Ishikawa (cell line): Measurements from ENCODE around the gene RRP7A.
A peak's percentile ranks its signal among the peaks of the same experiment; 100 is the strongest.

ENCODE experiments used
- CEBPB ChIP-seq: IDR thresholded peaks from 2 replicates; pipeline ENCODE4 v1.6.1; 2012
- CREB1 ChIP-seq: IDR thresholded peaks from 2 replicates; pipeline ENCODE4 v1.6.1; 2012; ENCODE audit warnings: low read depth
- EGR1 ChIP-seq: IDR thresholded peaks from 2 replicates; pipeline ENCODE4 v1.6.1; 2012
- EP300 ChIP-seq: IDR thresholded peaks from 2 replicates; pipeline ENCODE4 v1.6.1; 2012; ENCODE audit warnings: borderline replicate concordance
- FOXM1 ChIP-seq: IDR thresholded peaks from 2 replicates; pipeline ENCODE4 v1.6.1; 2012; ENCODE audit warnings: low read depth, borderline replicate concordance
- NFIC ChIP-seq: IDR thresholded peaks from 2 replicates; pipeline ENCODE4 v1.6.1; 2012
- RAD21 ChIP-seq: IDR thresholded peaks from 2 replicates; pipeline ENCODE4 v1.6.1; 2012; ENCODE audit warnings: low read depth
- TAF1 ChIP-seq: IDR thresholded peaks from 2 replicates; pipeline ENCODE4 v1.6.1; 2012; ENCODE audit warnings: low read depth, mild to moderate bottlenecking
- TCF12 ChIP-seq: IDR thresholded peaks from 2 replicates; pipeline ENCODE4 v1.6.1; 2012; ENCODE audit warnings: low read depth
- TEAD4 ChIP-seq: IDR thresholded peaks from 2 replicates; pipeline ENCODE4 v1.6.1; 2012
- YY1 ChIP-seq: IDR thresholded peaks from 2 replicates; pipeline ENCODE4 v1.6.1; 2012; ENCODE audit warnings: low read depth
- ZBTB7A ChIP-seq: IDR thresholded peaks from 2 replicates; pipeline ENCODE4 v1.6.1; 2012; ENCODE audit warnings: low read depth
- TF ChIP-seq, protein P1 (sequence below): IDR thresholded peaks from 2 replicates; pipeline ENCODE4 v1.6.1; 2012; ENCODE audit warnings: low read depth, mild to moderate bottlenecking
- TF ChIP-seq, protein P2 (sequence below): IDR thresholded peaks from 2 replicates; pipeline ENCODE4 v1.6.1; 2012
- TF ChIP-seq, protein P3 (sequence below): IDR thresholded peaks from 2 replicates; pipeline ENCODE4 v1.6.1; 2012

Gene RRP7A

DNA sequence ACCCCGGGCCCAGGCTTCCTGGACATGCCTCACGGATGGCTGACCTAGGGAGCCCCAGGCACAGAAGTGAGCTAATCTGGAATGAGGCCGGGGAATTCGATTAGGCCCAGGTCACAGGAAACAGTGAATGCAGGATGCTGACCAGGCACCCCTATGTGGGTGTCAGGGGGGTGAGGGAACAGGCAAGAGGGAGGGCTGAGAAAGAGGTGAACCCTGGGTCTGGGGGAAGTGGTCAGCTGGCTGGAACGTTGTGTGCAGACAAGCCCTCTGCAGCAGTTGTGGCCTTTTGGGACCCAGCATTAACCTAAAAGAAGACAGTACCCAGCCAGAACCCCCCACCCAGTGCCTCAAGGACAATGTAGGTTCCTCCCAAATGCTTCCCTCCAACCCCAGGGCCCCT lies 42.3 kb upstream of the RRP7A start:
- TF ChIP-seq TCF12 (no peak), TAF1 (no peak), ZBTB7A (no peak), RAD21 (no peak), CREB1 (no peak), EGR1 (no peak), NFIC (no peak), TEAD4 (no peak), EP300 (no peak), CEBPB (no peak), YY1 (no peak), FOXM1 (no peak)
- TF ChIP-seq, protein P1, sequence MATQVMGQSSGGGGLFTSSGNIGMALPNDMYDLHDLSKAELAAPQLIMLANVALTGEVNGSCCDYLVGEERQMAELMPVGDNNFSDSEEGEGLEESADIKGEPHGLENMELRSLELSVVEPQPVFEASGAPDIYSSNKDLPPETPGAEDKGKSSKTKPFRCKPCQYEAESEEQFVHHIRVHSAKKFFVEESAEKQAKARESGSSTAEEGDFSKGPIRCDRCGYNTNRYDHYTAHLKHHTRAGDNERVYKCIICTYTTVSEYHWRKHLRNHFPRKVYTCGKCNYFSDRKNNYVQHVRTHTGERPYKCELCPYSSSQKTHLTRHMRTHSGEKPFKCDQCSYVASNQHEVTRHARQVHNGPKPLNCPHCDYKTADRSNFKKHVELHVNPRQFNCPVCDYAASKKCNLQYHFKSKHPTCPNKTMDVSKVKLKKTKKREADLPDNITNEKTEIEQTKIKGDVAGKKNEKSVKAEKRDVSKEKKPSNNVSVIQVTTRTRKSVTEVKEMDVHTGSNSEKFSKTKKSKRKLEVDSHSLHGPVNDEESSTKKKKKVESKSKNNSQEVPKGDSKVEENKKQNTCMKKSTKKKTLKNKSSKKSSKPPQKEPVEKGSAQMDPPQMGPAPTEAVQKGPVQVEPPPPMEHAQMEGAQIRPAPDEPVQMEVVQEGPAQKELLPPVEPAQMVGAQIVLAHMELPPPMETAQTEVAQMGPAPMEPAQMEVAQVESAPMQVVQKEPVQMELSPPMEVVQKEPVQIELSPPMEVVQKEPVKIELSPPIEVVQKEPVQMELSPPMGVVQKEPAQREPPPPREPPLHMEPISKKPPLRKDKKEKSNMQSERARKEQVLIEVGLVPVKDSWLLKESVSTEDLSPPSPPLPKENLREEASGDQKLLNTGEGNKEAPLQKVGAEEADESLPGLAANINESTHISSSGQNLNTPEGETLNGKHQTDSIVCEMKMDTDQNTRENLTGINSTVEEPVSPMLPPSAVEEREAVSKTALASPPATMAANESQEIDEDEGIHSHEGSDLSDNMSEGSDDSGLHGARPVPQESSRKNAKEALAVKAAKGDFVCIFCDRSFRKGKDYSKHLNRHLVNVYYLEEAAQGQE, result no peak
- TF ChIP-seq, protein P2, sequence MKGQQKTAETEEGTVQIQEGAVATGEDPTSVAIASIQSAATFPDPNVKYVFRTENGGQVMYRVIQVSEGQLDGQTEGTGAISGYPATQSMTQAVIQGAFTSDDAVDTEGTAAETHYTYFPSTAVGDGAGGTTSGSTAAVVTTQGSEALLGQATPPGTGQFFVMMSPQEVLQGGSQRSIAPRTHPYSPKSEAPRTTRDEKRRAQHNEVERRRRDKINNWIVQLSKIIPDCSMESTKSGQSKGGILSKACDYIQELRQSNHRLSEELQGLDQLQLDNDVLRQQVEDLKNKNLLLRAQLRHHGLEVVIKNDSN, result no peak
- TF ChIP-seq, protein P3, sequence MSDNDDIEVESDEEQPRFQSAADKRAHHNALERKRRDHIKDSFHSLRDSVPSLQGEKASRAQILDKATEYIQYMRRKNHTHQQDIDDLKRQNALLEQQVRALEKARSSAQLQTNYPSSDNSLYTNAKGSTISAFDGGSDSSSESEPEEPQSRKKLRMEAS, result no peak

DNA sequence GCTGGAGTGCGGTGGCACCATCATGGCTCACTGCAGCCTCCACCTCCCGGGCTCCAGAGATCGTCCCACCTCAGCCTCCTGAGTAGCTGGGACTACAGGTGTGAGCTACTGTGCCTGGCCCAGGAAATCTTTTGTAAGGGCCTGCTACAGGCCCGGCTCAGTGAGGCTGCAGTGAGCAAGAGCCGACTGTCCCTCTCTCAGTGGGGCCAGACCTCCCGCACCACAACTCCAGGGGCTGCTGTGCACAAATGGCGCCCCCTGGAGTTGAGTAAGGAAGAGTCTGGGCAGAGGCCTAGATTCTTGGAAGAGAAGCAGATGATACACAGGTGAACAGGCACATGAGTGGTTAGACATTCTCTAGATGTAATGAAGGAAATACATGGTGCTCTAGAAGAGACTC lies 41.2 kb upstream of the RRP7A start:
- TF ChIP-seq CREB1 (no peak), RAD21 (peak; percentile 57)

DNA sequence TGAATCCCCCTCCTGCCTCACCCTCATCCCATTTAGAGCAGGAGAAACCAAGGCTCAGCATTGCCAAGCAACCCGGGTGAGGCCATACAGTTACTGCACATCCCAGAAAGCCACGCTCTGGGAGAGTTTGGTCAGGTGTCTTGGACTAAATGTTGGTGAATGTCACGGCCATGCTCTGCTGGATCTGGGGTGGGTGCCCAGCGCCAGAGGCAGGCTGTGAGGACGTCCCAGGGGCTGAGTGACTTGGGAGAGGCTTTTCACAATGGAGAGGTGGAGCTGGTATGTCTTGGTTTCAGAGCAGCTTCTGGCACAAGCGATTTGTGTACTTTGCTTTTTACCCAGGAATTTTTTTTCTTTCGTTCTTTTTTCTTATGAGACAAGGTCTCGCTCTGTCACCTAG lies 40.8 kb upstream of the RRP7A start:
- TF ChIP-seq CEBPB, result no peak
- 0 out of 2 replicates have a peak, but pooled peaks have one; percentile 11 for TF ChIP-seq TEAD4
- no peak for TF ChIP-seq EGR1
- TF ChIP-seq, protein P2, result peak; percentile 22; the same call in 1 of the 2 replicates
- TF ChIP-seq, protein P3, result 0 out of 2 replicates have a peak, but pooled peaks have one; percentile 11

DNA sequence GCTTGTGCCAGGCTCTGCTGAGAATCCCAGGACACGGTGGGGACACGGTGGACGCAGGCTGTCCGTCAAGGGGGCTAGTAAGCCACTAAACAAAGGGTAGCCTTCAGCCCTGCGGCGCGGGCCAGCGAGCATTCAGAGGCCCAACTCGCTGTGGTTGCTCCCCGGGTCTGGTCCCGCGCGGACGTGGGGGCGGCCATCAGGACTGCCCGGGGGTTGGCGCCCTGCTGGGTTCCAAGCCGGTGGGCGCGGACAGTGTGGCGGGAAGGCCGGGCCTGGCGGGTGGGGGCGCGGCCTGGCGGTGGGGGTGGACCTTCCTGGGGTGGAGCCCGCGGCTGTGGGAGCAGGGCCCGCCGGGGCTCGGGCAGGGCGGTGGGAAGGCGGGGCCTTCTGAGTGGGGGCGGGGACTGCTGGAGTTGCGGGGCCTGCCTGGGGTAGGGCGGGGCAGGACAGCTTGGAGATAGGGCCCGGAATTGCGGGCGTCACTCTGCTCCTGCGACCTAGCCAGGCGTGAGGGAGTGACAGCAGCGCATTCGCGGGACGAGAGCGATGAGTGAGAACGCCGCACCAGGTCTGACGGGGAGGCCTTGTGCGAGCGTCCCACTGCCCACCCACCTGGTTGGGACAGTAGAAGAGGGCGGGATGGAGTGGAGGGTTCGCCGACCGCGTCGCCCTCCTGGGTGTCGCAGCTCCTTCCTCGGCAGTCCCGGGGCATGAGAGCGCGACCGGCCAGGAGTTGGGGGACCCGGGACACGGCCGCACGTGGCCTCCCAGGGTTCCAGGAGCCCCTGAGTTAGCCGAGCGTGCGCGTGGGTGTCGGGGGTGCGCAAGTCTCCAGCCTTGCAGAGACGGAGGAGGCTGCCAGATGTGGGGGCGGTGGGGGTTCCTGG lies 34.1 kb upstream of the RRP7A start, which contains the start of gene SERHL2:
TSS of gene SERHL2 (plus strand) at position 482 of the 887 bp plus-strand sequence. CDS start at position 547, 65 bp downstream.
- TF ChIP-seq, protein P3, result no peak
- peak; percentile 64; the same call in 1 of the 2 replicates for TF ChIP-seq EGR1
- no peak for TF ChIP-seq CEBPB
- 0 out of 2 replicates have a peak, but pooled peaks have one; percentile 21 for TF ChIP-seq TAF1
- peak; percentile 85 for TF ChIP-seq ZBTB7A

DNA sequence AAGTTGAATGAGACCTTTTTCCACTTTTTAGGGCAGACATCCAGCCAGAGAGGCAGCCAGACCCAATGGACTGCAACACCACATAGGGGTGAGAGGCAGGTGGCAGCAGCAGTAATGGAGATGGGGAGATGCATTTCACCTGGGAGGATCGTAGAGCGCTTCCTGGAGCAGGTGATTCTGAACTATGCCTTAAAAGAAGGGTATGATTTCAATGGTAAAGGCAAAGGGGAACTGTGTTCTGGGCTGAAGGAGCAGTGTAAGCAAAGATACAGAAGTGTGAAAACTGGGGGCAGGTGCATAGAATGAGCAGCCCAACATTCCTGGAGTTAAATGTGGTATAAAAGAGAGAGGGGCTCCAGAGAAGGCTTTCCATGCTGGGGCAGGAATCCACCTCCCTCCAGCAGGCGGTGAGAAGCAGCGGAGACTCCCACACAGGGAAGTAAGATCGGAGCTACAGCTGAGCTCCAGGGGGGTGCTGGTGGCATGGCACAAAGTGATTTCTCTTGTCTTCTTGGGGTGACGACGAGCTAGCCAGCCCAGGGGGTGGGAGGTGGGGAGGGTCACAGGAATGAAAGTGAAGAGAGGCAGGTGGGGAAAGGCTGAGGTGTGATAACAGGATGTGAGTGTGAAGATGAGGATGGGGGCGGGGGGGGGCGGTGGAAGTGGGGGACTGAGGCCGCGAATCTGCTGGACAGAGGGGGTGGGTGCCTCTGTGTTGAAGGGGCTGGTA lies 29.9 kb upstream of the RRP7A start:
- TF ChIP-seq TAF1 (no peak), YY1 (no peak), ZBTB7A (no peak), CREB1 (no peak), EP300 (no peak), TCF12 (no peak), EGR1 (no peak), NFIC (no peak), FOXM1 (no peak), RAD21 (no peak), TEAD4 (no peak), CEBPB (no peak)
- TF ChIP-seq, protein P2, result no peak
- TF ChIP-seq, protein P1, result no peak
- TF ChIP-seq, protein P3, result no peak
